Astrocyte of the spinal cord (primary cell): ENCODE results near the gene SOX30.

Experiments used
- DNase-seq: peaks from one replicate; pipeline ENCODE4 v3.0.0; 2011; ENCODE audit warnings: low read depth, low spot score
- H3K4me3 ChIP-seq: 2 replicates; pipeline ENCODE4 v1.5.1; 2011; ENCODE audit warnings: low read depth, mild to moderate bottlenecking, low read length, moderate library complexity
- CTCF ChIP-seq: IDR thresholded peaks from 2 replicates; pipeline ENCODE4 v1.5.1; 2012; ENCODE audit warnings: low read depth, mild to moderate bottlenecking, low read length, inconsistent platforms
- in situ Hi-C: cut with HindIII; loops from 2 replicates; pipeline ENCODE4 v1.10.0; 2017; ENCODE audit warnings: low sequenced_read_pairs

SOX30 gene

GRCh38 chr5:157599565-157599964 is 52.7 kb downstream of the SOX30 start:
- in situ Hi-C loops, result no loop called here
- no peak overlapping the region for H3K4me3 ChIP-seq
- TF ChIP-seq CTCF, result no peak
- DNase-seq, result no peak

GRCh38 chr5:157598350-157598936 is 53.8 kb downstream of the SOX30 start:
- no peak overlapping the region for H3K4me3 ChIP-seq
- no peak for TF ChIP-seq CTCF
- no peak for DNase-seq
- in situ Hi-C loops, result no loop called here

- in situ Hi-C loops, result no loop called here
- H3K4me3 ChIP-seq, result no peak overlapping the region
- DNase-seq, result no peak
- no peak for TF ChIP-seq CTCF
Observed at GRCh38 chr5:157597277-157597676, 55.0 kb downstream of the SOX30 start.

GRCh38 chr5:157596487-157596886 is 55.8 kb downstream of the SOX30 start:
- in situ Hi-C loops, result no loop called here
- DNase-seq, result no peak
- no peak overlapping the region for H3K4me3 ChIP-seq
- TF ChIP-seq CTCF, result no peak

GRCh38 chr5:157594675-157595459 is 57.4 kb downstream of the SOX30 start:
- H3K4me3 ChIP-seq, result no peak overlapping the region
- no peak for DNase-seq
- TF ChIP-seq CTCF, result no peak
- in situ Hi-C loops, result no loop called here

GRCh38 chr5:157594257-157594656 is 58.0 kb downstream of the SOX30 start:
- no peak for DNase-seq
- in situ Hi-C loops, result no loop called here
- no peak overlapping the region for H3K4me3 ChIP-seq
- TF ChIP-seq CTCF, result no peak
